Right lung (tissue), 10 donors: Measurements from ENCODE around the gene SERAC1. TPM values are rescaled to one million over a fixed set of nuclear protein-coding genes. Genes with fewer than 3 reads are reported as not detected.
A peak's percentile ranks its signal among the peaks of the same experiment; 100 is the strongest.
"Not testable (repeated sequence)": the region's sequence is repeated elsewhere in the genome, so short reads cannot be mapped to it uniquely, and the experiment has no call there.

Experiments
- DNase-seq, 2 donors: peaks; one replicate each; pipeline ENCODE4 v3.0.0-alpha.2; 2013
- long read RNA-seq, 8 donors: transcript quantifications; one replicate each; lab custom pipeline, GENCODE V29; 2026
- polyA plus RNA-seq, 5 donors: library from polyadenylated mRNA; unstranded; fragments of 120-200 nt; gene quantifications; one replicate each; pipeline versions ENCODE4 v1.2.1 to v1.2.3, GENCODE V29; 2013; ENCODE audit warnings: inconsistent platforms in 1 of 5, low replicate concordance in 1 of 5; ENCODE audit not compliant: insufficient read length in 5 of 5, insufficient read depth in 1 of 5

SERAC1 gene
- 10 to 100 TPM in 1 of 5 donors, 1 to 10 TPM in 4; 6.9 to 10.8 (median 9.4) TPM for polyA plus RNA-seq
- long read RNA-seq, donor 1, partial matches to known transcripts, result 86 of 250 reads
- long read RNA-seq, donor 1, other reads (novel, unspliced or antisense), result 161 of 250 reads
- long read RNA-seq, donor 2, result 0 reads
- long read RNA-seq, donor 3, partial matches to known transcripts, result 0 of 2 reads
- long read RNA-seq, donor 3, other reads (novel, unspliced or antisense), result 0 of 2 reads
- long read RNA-seq, donor 4, result 0 reads
- long read RNA-seq, donor 5, partial matches to known transcripts, result 0 of 1 reads
- long read RNA-seq, donor 5, other reads (novel, unspliced or antisense), result 0 of 1 reads
- long read RNA-seq, donor 6, result 0 reads
- long read RNA-seq, donor 7, result 0 reads
- long read RNA-seq, donor 8, partial matches to known transcripts, result 0 of 1 reads
- long read RNA-seq, donor 8, other reads (novel, unspliced or antisense), result 0 of 1 reads

- peak in 1 of 2 donors; percentile 65 for DNase-seq
Observed at GRCh38 chr6:158168040-158168289, at the start of gene SERAC1. Gene SERAC1, minus strand, starts transcription at chr6:158168262. Its CDS starts 9,899 bp downstream, at chr6:158158363.

DNA sequence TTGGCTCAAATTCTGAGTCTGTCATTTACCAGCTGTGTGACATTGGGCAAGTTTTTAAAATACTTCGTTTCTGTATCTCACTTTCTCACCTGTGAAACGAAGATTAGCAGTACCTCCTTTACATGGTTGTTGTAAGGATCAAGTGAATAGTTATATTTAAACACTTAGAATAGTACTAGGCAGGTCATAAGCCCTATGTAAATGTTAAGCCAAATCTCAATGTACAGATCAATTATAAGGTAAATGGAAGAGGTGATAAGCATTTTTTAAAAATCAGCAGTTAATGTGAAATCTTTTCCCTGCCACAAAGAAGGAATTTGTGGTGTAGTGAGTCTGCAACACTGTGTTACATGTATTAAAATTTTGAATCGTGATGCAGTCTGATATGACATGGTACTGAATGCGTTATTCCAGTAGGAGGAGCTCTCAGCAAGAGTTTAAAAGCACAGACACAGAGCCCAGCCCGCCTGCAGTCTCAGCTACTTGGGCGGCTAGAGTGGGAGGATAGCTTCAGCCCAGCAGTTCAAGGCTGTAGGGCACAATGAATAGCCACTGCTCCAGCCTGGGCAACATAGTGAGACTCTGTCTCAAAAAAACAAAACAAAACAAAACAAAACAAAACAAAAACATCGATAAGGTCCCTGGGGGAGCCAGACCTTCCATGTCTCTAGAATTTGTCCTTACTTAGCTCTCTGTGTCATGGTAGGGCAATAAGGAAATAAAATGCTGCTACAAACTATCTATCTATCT lies 46.0 kb upstream of the SERAC1 start:
- peak in 1 of 2 donors; percentile 37 for DNase-seq

GRCh38 chr6:158211273-158212055 lies 43.4 kb upstream of the SERAC1 start:
- DNase-seq, result no peak

DNA sequence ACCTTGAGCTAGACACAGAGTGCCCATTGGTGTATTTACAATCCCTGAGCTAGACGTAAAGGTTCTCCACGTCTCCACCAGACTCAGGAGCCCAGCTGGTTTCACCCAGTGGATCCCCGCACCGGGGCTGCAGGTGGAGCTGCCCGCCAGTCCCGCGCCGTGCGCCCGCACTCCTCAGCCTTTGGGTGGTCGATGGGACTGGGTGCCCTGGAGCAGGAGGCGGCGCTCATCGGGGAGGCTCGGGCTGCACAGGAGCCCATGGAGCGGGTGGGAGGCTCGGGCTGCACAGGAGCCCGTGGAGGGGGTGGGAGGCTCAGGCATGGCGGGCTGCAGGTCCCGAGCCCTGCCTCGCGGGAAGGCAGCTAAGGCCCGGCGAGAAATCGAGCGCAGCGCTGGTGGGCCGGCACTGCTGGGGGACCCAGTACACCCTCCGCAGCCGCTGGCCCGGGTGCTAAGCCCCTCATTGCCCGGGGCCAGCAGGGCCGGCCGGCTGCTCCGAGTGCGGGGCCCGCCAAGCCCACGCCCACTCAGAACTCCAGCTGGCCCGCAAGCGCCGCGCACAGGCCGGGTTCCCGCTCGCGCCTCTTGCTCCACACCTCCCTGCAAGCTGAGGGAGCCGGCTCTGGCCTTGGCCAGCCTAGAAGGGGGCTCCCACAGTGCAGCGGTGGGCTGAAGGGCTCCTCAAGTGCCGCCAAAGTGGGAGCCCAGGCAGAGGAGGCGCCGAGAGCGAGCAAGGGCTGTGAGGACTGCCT lies 41.7 kb upstream of the SERAC1 start:
- DNase-seq, result not testable (repeated sequence)

- DNase-seq, result not testable (repeated sequence)
Observed at GRCh38 chr6:158208226-158209030, 40.4 kb upstream of the SERAC1 start.

GRCh38 chr6:158207422-158207788 lies 39.3 kb upstream of the SERAC1 start:
- no peak for DNase-seq

DNA sequence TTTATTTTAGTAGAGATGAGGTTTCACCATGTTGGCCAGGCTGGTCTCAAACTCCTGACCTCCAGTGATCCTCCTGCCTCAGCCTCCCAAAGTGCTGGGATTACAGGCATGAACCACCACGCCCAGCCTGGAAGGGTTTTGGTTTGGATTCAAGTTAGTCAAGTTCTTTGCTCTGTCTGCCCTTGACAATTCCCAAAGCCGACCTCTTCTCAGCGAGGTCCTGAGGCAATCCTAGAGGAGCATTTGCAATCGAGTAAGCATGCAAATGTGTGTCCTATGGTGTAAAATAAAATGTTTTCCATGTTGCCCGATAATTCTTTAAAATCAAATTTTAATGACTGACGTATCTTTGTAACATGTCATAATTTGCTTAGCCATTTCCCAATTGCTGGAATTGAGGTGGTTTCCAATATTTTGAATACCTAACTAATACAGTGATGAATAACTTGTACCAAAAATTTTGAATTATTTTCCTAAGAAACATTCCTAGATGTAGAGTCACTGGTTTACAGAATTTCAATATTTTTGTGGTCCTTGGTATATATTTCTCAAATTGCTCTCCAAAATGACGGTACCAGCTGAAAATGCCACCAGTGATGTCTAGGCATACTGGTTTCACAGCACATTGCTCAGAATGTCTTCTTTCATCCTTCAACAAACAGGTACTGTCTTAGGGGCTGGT lies 38.8 kb upstream of the SERAC1 start:
- no peak for DNase-seq

GRCh38 chr6:158205169-158205944 lies 37.3 kb upstream of the SERAC1 start:
- DNase-seq, result no peak

DNA sequence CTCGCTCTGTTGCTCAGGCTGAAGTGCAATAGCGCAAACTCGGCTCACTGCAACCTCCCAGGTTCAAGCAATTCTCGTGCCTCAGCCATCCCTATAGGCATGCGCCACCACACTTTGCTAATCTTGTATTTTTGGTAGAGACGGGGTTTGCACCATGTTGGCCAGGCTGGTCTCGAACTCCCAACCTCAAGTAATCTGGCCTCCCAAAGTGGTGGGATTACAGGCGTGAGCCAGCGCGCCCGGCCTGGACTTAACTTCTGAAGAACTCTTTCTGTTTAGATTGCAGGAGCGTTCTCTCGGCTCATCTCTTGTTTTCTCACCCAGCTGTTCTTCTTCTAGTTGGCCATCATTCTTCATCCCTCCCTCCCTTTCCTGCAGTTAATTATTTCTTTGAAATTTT lies 30.4 kb upstream of the SERAC1 start:
- DNase-seq, result no peak

- no peak for DNase-seq
Observed at GRCh38 chr6:158194487-158195280, 26.6 kb upstream of the SERAC1 start.

- no peak for DNase-seq
Observed at GRCh38 chr6:158191761-158192160, 23.7 kb upstream of the SERAC1 start.

- no peak for DNase-seq
Observed at GRCh38 chr6:158191032-158191431, 23.0 kb upstream of the SERAC1 start.

GRCh38 chr6:158188591-158188990 lies 20.5 kb upstream of the SERAC1 start:
- no peak for DNase-seq

DNA sequence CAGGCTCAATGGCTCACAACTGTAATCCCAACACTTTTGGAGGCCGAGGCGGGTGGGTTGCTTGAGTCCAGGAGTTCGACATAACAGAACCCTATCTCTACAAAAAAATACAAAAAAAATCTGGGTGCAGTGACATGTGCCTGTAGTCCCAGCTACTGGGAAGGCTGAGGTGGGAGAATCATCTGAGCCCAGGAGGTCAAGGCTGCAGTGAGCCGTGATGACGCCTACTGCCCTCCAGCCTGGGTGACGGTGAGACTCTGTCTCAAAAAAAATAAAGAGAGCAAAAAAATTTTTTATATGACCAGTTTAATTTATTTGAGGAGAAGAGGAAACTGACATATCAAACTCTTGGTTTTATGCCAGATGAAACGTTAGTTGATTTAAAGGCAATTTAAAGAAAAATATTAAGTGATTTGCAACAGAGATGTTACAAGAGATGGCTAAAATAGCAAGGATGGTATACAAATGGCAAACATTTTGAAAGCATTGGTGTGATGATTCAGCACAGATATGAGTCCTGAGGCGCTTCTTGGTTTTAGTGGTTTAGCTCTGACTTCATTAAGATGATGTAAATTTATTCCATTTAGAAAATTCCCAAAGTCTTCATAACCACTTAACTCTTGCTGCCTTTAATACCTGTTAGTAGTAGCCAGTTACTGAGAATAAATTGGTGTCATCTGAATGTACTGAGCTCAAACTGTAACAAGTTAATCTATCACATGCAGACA lies 17.8 kb upstream of the SERAC1 start:
- DNase-seq, result no peak

DNA sequence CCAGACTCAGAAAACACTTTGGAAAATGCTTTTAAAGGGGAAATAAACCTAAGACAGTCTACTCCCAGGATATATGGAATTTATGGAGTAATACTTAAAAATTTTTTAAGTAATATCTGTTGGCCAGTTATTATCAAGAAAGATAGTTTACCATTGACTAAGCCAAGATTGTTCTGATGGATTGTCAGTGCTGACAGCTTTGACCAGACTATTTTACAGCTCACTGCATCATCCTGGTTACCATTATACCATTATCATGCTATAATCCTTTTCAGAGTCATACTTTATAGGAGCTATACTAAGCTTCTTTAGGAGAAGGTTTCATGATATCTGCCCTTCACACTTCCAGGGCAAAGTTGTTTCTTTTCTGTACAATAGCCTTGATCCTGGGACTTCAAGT lies 16.5 kb upstream of the SERAC1 start:
- DNase-seq, result no peak

DNA sequence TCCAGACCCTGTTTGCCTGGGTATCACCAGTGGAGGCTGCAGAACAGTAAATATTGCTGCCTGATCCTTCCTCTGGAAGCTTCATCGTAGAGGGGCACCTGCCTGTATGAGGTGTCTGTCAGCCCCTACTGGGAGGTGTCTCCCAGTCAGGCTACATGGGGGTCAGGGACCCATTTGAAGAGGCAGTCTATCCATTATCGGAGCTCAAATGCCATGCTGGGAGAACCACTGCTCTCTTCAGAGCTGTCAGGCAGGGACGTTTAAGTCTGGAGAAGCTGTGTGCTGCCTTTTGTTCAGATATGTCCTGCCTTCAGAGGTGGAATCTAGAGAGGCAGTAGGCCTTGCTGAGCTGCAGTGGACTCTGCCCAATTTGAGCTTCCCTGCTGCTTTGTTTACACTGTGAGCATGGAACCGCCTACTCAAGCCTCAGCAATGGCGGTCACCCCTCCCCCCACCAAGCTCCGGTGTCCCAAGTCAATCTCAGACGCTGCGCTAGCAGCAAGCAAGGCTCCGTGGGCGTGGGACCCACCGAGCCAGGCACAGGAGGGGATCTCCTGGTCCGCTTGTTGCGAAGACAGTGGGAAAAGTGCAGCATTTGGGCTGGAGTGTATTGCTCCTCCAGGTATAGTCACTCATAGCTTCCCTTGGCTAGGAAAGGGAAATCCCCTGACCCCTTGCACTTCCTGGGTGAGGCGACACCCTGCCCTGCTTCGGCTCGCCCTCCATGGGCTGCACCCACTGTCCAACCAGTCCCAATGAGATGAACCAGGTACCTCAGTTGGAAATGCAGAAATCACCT lies 15.3 kb upstream of the SERAC1 start:
- not testable (repeated sequence) for DNase-seq

DNA sequence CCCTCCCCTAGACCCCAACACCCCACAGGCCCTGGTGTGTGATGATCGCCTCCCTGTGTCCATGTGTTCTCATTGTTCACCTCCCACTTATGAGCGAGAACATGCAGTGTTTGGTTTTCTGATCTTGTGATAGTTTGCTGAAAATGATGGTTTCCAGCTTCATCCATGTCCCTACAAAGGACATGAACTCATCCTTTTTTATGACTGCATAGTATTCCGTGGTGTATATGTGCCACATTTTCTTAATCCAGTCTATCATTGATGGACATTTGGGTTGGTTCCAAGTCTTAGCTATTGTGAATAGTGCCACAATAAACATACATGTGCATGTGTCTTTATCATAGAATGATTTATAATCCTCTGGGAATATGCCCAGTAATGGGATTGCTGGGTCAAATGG lies 9.7 kb upstream of the SERAC1 start:
- DNase-seq, result not testable (repeated sequence)
